ENCODE measurements around the gene DSE.
"Not testable (repeated sequence)": the region's sequence is repeated elsewhere in the genome, so short reads cannot be mapped to it uniquely, and the experiment has no call there.

The DSE gene

GRCh38 chr6:116370760-116371119, at the start of gene DSE:
TSS of gene DSE (plus strand) at chr6:116370947. CDS start at chr6:116399251, 28,304 bp downstream.
- Histone ChIP-seq H3K9me3 (ENCODE audit: control insufficient read depth in 2 of 2, low read length in 2 of 2) (no peaks in the 10 kb centered on the region), H3K4me1 (ENCODE audit: control insufficient read depth in 2 of 2, insufficient read depth in 2 of 2, low read length in 2 of 2) (peaks cover 10 to 15% of the 10 kb centered on the region in 2 donors), H3K27me3 (ENCODE audit: control insufficient read depth in 2 of 2, insufficient read depth in 2 of 2, low read length in 2 of 2) (peaks cover 21 to 41% of the 10 kb centered on the region in 2 donors), H3K9ac (ENCODE audit: low read depth in 1 of 2, low read length in 2 of 2) (peak within 1 kb of the TSS; percentile 60 to 73), H3K4me3 (ENCODE audit: low read length in 2 of 2) (peak within 1 kb of the TSS; percentile 59 to 74), H3K36me3 (ENCODE audit: control insufficient read depth in 2 of 2, insufficient read depth in 2 of 2, low read length in 2 of 2) (no peaks in the 10 kb centered on the region), H3K27ac (ENCODE audit: low read depth in 2 of 2, low read length in 2 of 2) (peak within 1 kb of the TSS; percentile 78 to 87)

GRCh38 chr6:116321933-116322332, 48.8 kb upstream of the DSE start:
- H3K9me3 ChIP-seq (ENCODE audit: control insufficient read depth in 2 of 2, low read length in 2 of 2); H3K9ac ChIP-seq (ENCODE audit: low read depth in 1 of 2, low read length in 2 of 2); H3K27ac ChIP-seq (ENCODE audit: low read depth in 2 of 2, low read length in 2 of 2); H3K36me3 ChIP-seq (ENCODE audit: control insufficient read depth in 2 of 2, insufficient read depth in 2 of 2, low read length in 2 of 2); H3K4me1 ChIP-seq (ENCODE audit: control insufficient read depth in 2 of 2, insufficient read depth in 2 of 2, low read length in 2 of 2); H3K4me3 ChIP-seq (ENCODE audit: low read length in 2 of 2); H3K27me3 ChIP-seq (ENCODE audit: control insufficient read depth in 2 of 2, insufficient read depth in 2 of 2, low read length in 2 of 2): not testable (repeated sequence)

- H3K4me1 ChIP-seq (ENCODE audit: control insufficient read depth in 2 of 2, insufficient read depth in 2 of 2, low read length in 2 of 2) = no peaks in the 10 kb centered on the region
- H3K4me3 ChIP-seq (ENCODE audit: low read length in 2 of 2) = no peak overlapping the region
- no peak overlapping the region for H3K9ac ChIP-seq (ENCODE audit: low read depth in 1 of 2, low read length in 2 of 2)
- no peaks in the 10 kb centered on the region for H3K27me3 ChIP-seq (ENCODE audit: control insufficient read depth in 2 of 2, insufficient read depth in 2 of 2, low read length in 2 of 2)
- no peaks in the 10 kb centered on the region for H3K36me3 ChIP-seq (ENCODE audit: control insufficient read depth in 2 of 2, insufficient read depth in 2 of 2, low read length in 2 of 2)
- no peaks in the 10 kb centered on the region for H3K9me3 ChIP-seq (ENCODE audit: control insufficient read depth in 2 of 2, low read length in 2 of 2)
- no peak overlapping the region for H3K27ac ChIP-seq (ENCODE audit: low read depth in 2 of 2, low read length in 2 of 2)
Measured at GRCh38 chr6:116323863-116324262, 46.9 kb upstream of the DSE start.

- not testable (repeated sequence) for H3K4me3 ChIP-seq (ENCODE audit: low read length in 2 of 2); H3K27ac ChIP-seq (ENCODE audit: low read depth in 2 of 2, low read length in 2 of 2); H3K27me3 ChIP-seq (ENCODE audit: control insufficient read depth in 2 of 2, insufficient read depth in 2 of 2, low read length in 2 of 2); H3K9me3 ChIP-seq (ENCODE audit: control insufficient read depth in 2 of 2, low read length in 2 of 2); H3K9ac ChIP-seq (ENCODE audit: low read depth in 1 of 2, low read length in 2 of 2); H3K36me3 ChIP-seq (ENCODE audit: control insufficient read depth in 2 of 2, insufficient read depth in 2 of 2, low read length in 2 of 2); H3K4me1 ChIP-seq (ENCODE audit: control insufficient read depth in 2 of 2, insufficient read depth in 2 of 2, low read length in 2 of 2)
Measured at GRCh38 chr6:116325634-116326132, 45.1 kb upstream of the DSE start.

GRCh38 chr6:116326181-116326671, 44.5 kb upstream of the DSE start:
- Histone ChIP-seq H3K4me1 (ENCODE audit: control insufficient read depth in 2 of 2, insufficient read depth in 2 of 2, low read length in 2 of 2) (no peaks in the 10 kb centered on the region), H3K4me3 (ENCODE audit: low read length in 2 of 2) (no peak overlapping the region), H3K27me3 (ENCODE audit: control insufficient read depth in 2 of 2, insufficient read depth in 2 of 2, low read length in 2 of 2) (no peaks in the 10 kb centered on the region), H3K36me3 (ENCODE audit: control insufficient read depth in 2 of 2, insufficient read depth in 2 of 2, low read length in 2 of 2) (no peaks in the 10 kb centered on the region), H3K9me3 (ENCODE audit: control insufficient read depth in 2 of 2, low read length in 2 of 2) (no peaks in the 10 kb centered on the region), H3K9ac (ENCODE audit: low read depth in 1 of 2, low read length in 2 of 2) (no peak overlapping the region), H3K27ac (ENCODE audit: low read depth in 2 of 2, low read length in 2 of 2) (no peak overlapping the region)

- H3K36me3 ChIP-seq (ENCODE audit: control insufficient read depth in 2 of 2, insufficient read depth in 2 of 2, low read length in 2 of 2) = no peaks in the 10 kb centered on the region
- no peaks in the 10 kb centered on the region for H3K27me3 ChIP-seq (ENCODE audit: control insufficient read depth in 2 of 2, insufficient read depth in 2 of 2, low read length in 2 of 2)
- no peak overlapping the region for H3K4me3 ChIP-seq (ENCODE audit: low read length in 2 of 2)
- no peak overlapping the region for H3K27ac ChIP-seq (ENCODE audit: low read depth in 2 of 2, low read length in 2 of 2)
- no peak overlapping the region for H3K9ac ChIP-seq (ENCODE audit: low read depth in 1 of 2, low read length in 2 of 2)
- H3K4me1 ChIP-seq (ENCODE audit: control insufficient read depth in 2 of 2, insufficient read depth in 2 of 2, low read length in 2 of 2) = no peaks in the 10 kb centered on the region
- no peaks in the 10 kb centered on the region for H3K9me3 ChIP-seq (ENCODE audit: control insufficient read depth in 2 of 2, low read length in 2 of 2)
Measured at GRCh38 chr6:116326996-116327395, 43.8 kb upstream of the DSE start.

GRCh38 chr6:116327803-116328527, 42.8 kb upstream of the DSE start:
- Histone ChIP-seq H3K27me3 (ENCODE audit: control insufficient read depth in 2 of 2, insufficient read depth in 2 of 2, low read length in 2 of 2) (no peaks in the 10 kb centered on the region), H3K36me3 (ENCODE audit: control insufficient read depth in 2 of 2, insufficient read depth in 2 of 2, low read length in 2 of 2) (no peaks in the 10 kb centered on the region), H3K4me1 (ENCODE audit: control insufficient read depth in 2 of 2, insufficient read depth in 2 of 2, low read length in 2 of 2) (no peaks in the 10 kb centered on the region), H3K9me3 (ENCODE audit: control insufficient read depth in 2 of 2, low read length in 2 of 2) (no peaks in the 10 kb centered on the region), H3K27ac (ENCODE audit: low read depth in 2 of 2, low read length in 2 of 2) (no peak overlapping the region), H3K9ac (ENCODE audit: low read depth in 1 of 2, low read length in 2 of 2) (no peak overlapping the region), H3K4me3 (ENCODE audit: low read length in 2 of 2) (no peak overlapping the region)

- no peaks in the 10 kb centered on the region for H3K36me3 ChIP-seq (ENCODE audit: control insufficient read depth in 2 of 2, insufficient read depth in 2 of 2, low read length in 2 of 2)
- H3K27ac ChIP-seq (ENCODE audit: low read depth in 2 of 2, low read length in 2 of 2) = no peak overlapping the region
- H3K9ac ChIP-seq (ENCODE audit: low read depth in 1 of 2, low read length in 2 of 2) = no peak overlapping the region
- no peak overlapping the region for H3K4me3 ChIP-seq (ENCODE audit: low read length in 2 of 2)
- no peaks in the 10 kb centered on the region for H3K9me3 ChIP-seq (ENCODE audit: control insufficient read depth in 2 of 2, low read length in 2 of 2)
- H3K4me1 ChIP-seq (ENCODE audit: control insufficient read depth in 2 of 2, insufficient read depth in 2 of 2, low read length in 2 of 2) = no peaks in the 10 kb centered on the region
- H3K27me3 ChIP-seq (ENCODE audit: control insufficient read depth in 2 of 2, insufficient read depth in 2 of 2, low read length in 2 of 2) = no peaks in the 10 kb centered on the region
Measured at GRCh38 chr6:116328528-116328903, 42.2 kb upstream of the DSE start.

GRCh38 chr6:116329156-116329555, 41.6 kb upstream of the DSE start:
- Histone ChIP-seq H3K27me3 (ENCODE audit: control insufficient read depth in 2 of 2, insufficient read depth in 2 of 2, low read length in 2 of 2) (no peaks in the 10 kb centered on the region), H3K4me1 (ENCODE audit: control insufficient read depth in 2 of 2, insufficient read depth in 2 of 2, low read length in 2 of 2) (no peaks in the 10 kb centered on the region), H3K4me3 (ENCODE audit: low read length in 2 of 2) (no peak overlapping the region), H3K9me3 (ENCODE audit: control insufficient read depth in 2 of 2, low read length in 2 of 2) (no peaks in the 10 kb centered on the region), H3K27ac (ENCODE audit: low read depth in 2 of 2, low read length in 2 of 2) (no peak overlapping the region), H3K9ac (ENCODE audit: low read depth in 1 of 2, low read length in 2 of 2) (no peak overlapping the region), H3K36me3 (ENCODE audit: control insufficient read depth in 2 of 2, insufficient read depth in 2 of 2, low read length in 2 of 2) (no peaks in the 10 kb centered on the region)

- Histone ChIP-seq H3K4me3 (ENCODE audit: low read length in 2 of 2) (no peak overlapping the region), H3K36me3 (ENCODE audit: control insufficient read depth in 2 of 2, insufficient read depth in 2 of 2, low read length in 2 of 2) (no peaks in the 10 kb centered on the region), H3K9me3 (ENCODE audit: control insufficient read depth in 2 of 2, low read length in 2 of 2) (no peaks in the 10 kb centered on the region), H3K27me3 (ENCODE audit: control insufficient read depth in 2 of 2, insufficient read depth in 2 of 2, low read length in 2 of 2) (no peaks in the 10 kb centered on the region), H3K9ac (ENCODE audit: low read depth in 1 of 2, low read length in 2 of 2) (no peak overlapping the region), H3K4me1 (ENCODE audit: control insufficient read depth in 2 of 2, insufficient read depth in 2 of 2, low read length in 2 of 2) (no peaks in the 10 kb centered on the region), H3K27ac (ENCODE audit: low read depth in 2 of 2, low read length in 2 of 2) (no peak overlapping the region)
Measured at GRCh38 chr6:116330511-116330910, 40.2 kb upstream of the DSE start.
